ENCODE data around the gene SLC18A2. TPM values are rescaled to one million over a fixed set of nuclear protein-coding genes. Genes with fewer than 3 reads are reported as not detected.
"Not testable (repeated sequence)": the region's sequence is repeated elsewhere in the genome, so short reads cannot be mapped to it uniquely, and the experiment has no call there.

Gene SLC18A2
- total RNA-seq, 1 donor from 2014 or later = 12.0 TPM

- H3K27me3 Mint-ChIP-seq (ENCODE audit: unreplicated experiment) = peaks cover 3% of the 10 kb centered on the region
- H3K27ac Mint-ChIP-seq (ENCODE audit: unreplicated experiment) = no peak overlapping the region
- peaks cover 3% of the 10 kb centered on the region for H3K9me3 Mint-ChIP-seq (ENCODE audit: unreplicated experiment)
These were observed 33.6 kb downstream of the SLC18A2 start for GRCh38 chr10:117274509-117274908.

GRCh38 chr10:117275121-117275520 is 34.2 kb downstream of the SLC18A2 start:
- no peak overlapping the region for H3K27ac Mint-ChIP-seq (ENCODE audit: unreplicated experiment)
- no peak for TF ChIP-seq CTCF (IDR thresholded peaks at IDR 0.05; ENCODE audit: partially characterized antibody, unreplicated experiment)
- peaks cover 6% of the 10 kb centered on the region for H3K4me1 Mint-ChIP-seq (ENCODE audit: low read depth, unreplicated experiment)
- H3K4me3 Mint-ChIP-seq (ENCODE audit: unreplicated experiment) = no peak overlapping the region
- DNase-seq = no peak
- no peaks in the 10 kb centered on the region for H3K36me3 Mint-ChIP-seq (ENCODE audit: unreplicated experiment)
- peaks cover 3% of the 10 kb centered on the region for H3K27me3 Mint-ChIP-seq (ENCODE audit: unreplicated experiment)
- peaks cover 3% of the 10 kb centered on the region for H3K9me3 Mint-ChIP-seq (ENCODE audit: unreplicated experiment)

More at GRCh38 chr10:117274509-117274908, 33.6 kb downstream of the SLC18A2 start:
- TF ChIP-seq CTCF (IDR thresholded peaks at IDR 0.05; ENCODE audit: partially characterized antibody, unreplicated experiment) = no peak
- Mint-ChIP-seq H3K4me3 (ENCODE audit: unreplicated experiment) (no peak overlapping the region), H3K36me3 (ENCODE audit: unreplicated experiment) (no peaks in the 10 kb centered on the region), H3K4me1 (ENCODE audit: low read depth, unreplicated experiment) (peaks cover 5% of the 10 kb centered on the region)
- DNase-seq = no peak

- H3K4me1 Mint-ChIP-seq (ENCODE audit: low read depth, unreplicated experiment) = peaks cover 2% of the 10 kb centered on the region
- peaks cover 1% of the 10 kb centered on the region for H3K27me3 Mint-ChIP-seq (ENCODE audit: unreplicated experiment)
- no peaks in the 10 kb centered on the region for H3K36me3 Mint-ChIP-seq (ENCODE audit: unreplicated experiment)
- H3K9me3 Mint-ChIP-seq (ENCODE audit: unreplicated experiment) = peaks cover 3% of the 10 kb centered on the region
- DNase-seq = no peak
- H3K4me3 Mint-ChIP-seq (ENCODE audit: unreplicated experiment) = no peak overlapping the region
- no peak for TF ChIP-seq CTCF (IDR thresholded peaks at IDR 0.05; ENCODE audit: partially characterized antibody, unreplicated experiment)
- no peak overlapping the region for H3K27ac Mint-ChIP-seq (ENCODE audit: unreplicated experiment)
These were observed 36.8 kb downstream of the SLC18A2 start for GRCh38 chr10:117277675-117278074.

GRCh38 chr10:117284716-117285494 is 44.0 kb downstream of the SLC18A2 start:
- no peak for DNase-seq
- H3K27me3 Mint-ChIP-seq (ENCODE audit: unreplicated experiment) = no peaks in the 10 kb centered on the region
- no peaks in the 10 kb centered on the region for H3K36me3 Mint-ChIP-seq (ENCODE audit: unreplicated experiment)
- TF ChIP-seq CTCF (IDR thresholded peaks at IDR 0.05; ENCODE audit: partially characterized antibody, unreplicated experiment) = no peak
- H3K27ac Mint-ChIP-seq (ENCODE audit: unreplicated experiment) = no peak overlapping the region
- H3K9me3 Mint-ChIP-seq (ENCODE audit: unreplicated experiment) = no peaks in the 10 kb centered on the region
- H3K4me3 Mint-ChIP-seq (ENCODE audit: unreplicated experiment) = no peak overlapping the region
- H3K4me1 Mint-ChIP-seq (ENCODE audit: low read depth, unreplicated experiment) = no peaks in the 10 kb centered on the region

- not testable (repeated sequence) for H3K27ac Mint-ChIP-seq (ENCODE audit: unreplicated experiment); H3K4me1 Mint-ChIP-seq (ENCODE audit: low read depth, unreplicated experiment); H3K9me3 Mint-ChIP-seq (ENCODE audit: unreplicated experiment); DNase-seq; H3K27me3 Mint-ChIP-seq (ENCODE audit: unreplicated experiment); H3K36me3 Mint-ChIP-seq (ENCODE audit: unreplicated experiment); H3K4me3 Mint-ChIP-seq (ENCODE audit: unreplicated experiment)
These were observed 50.0 kb downstream of the SLC18A2 start for GRCh38 chr10:117290872-117291271.
